Hematopoietic multipotent progenitor cell treated with erythropoietin and hydrocortisone succinate and interleukin-3 and kit ligand, for 4 days (in vitro differentiated cells): ENCODE results near the gene ANAPC4.
"Not testable (repeated sequence)": the region's sequence is repeated elsewhere in the genome, so short reads cannot be mapped to it uniquely, and the experiment has no call there.

Experiments used
- DNase-seq: peaks from one replicate; pipeline ENCODE4 v3.0.0-alpha.2; 2015

Gene ANAPC4

GRCh38 chr4:25376754-25377571, at the start of gene ANAPC4:
TSS of gene ANAPC4 (plus strand) at chr4:25377263. CDS start at chr4:25377428, 165 bp downstream.
- peak; percentile 98 for DNase-seq

- DNase-seq = not testable (repeated sequence)
Observed at GRCh38 chr4:25328463-25328862, 48.6 kb upstream of the ANAPC4 start.

DNA sequence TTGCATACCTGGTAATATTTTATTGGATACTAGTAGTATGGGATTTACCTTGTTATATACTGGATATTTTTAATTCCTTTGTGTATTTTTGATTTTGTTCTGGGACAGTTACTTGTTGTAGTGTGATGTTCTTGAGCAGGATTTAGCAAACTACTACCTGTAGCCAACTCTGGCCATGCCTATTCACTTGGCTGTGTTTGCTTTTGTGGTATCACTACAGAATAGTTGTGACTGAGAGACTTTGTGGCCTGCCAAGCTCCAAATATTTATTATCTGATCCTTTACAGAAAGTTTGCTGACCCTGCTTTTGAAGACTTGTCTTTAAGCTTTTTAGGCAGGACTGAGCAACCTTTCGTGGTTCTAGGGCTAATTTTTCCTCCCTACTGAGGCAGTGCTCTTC, 46.7 kb upstream of the ANAPC4 start:
- DNase-seq = peak; percentile 28

DNA sequence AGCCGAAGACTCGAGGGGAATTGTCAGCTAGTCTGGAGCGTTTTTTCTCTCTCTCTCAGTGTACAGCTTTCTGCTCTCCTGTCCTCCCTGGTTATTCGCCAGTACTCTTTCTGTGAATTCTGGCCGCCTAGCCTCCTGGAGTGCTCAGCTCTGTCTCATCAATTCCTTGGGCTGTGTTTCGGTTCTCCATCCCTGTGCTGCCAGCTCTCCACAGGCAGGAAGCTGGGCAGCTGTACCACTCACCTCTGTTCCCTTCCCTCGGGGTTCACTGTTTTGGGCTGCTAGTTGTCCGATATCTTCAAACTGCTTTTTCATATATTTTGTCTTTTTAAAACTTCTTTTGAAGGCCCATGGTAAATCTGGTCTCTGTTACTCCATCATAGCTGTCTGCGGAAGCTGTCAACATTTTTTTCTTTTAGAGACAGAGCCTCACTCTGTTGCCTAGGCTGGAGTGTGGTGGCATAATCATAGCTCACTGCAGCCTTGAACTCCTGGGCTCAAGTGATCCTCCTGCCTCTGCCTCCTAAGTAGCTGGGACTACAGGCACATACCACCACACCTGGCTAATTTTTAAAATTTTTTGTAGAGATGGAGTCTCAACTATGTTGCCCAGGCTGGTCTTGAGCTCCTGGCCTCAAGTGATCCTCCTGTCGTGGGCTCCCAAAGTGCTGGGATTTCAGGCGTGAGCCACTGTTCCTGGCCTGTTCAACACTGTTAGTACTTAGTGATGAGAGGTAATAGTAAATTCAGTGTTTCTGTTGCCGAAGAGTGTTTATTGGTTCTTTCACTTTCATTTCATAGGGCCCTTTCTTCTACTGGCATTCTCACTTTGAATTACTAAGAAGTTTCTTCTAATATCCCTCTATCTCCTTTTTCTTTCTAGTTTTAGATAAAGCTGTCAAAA, 45.9 kb upstream of the ANAPC4 start:
- DNase-seq = no peak

DNA sequence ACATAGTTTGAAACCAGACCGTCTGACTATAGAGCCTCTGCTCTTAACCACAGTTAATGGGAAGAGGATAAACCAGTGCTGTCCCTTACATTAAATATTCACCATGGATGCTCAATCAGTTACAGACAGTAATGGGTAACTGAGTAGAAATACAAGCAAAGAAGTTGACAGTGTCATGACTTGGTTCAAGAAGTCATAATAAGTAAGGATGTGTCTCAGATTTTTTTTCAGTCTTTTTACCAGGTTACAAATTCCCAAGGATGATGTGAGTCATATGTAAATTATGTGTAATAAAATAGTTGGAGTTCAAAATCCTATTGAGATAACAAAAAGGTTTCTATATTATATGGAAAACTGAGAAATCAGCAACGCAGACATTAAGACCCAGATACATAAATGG, 33.4 kb upstream of the ANAPC4 start:
- DNase-seq = no peak

- no peak for DNase-seq
Observed at GRCh38 chr4:25345744-25346143, 31.3 kb upstream of the ANAPC4 start.

DNA sequence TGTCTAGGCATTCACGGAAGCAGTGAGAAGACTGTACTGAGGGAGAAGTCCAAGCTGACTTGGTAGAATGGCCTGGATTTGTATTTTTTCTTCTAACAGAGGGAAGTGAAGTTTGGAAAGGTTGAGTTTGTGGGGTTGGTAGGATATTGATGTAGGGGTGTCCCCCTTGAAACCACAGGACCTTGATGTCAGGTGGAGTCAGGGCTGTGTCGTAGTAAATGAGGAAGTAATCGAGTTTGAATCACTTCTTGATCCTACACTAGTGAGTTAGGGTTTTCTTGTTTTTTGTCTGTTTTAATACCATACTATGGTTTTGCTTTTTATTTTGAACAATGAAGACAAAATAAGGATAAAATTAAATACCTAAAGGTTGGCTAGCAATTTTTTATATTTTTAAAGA, 30.1 kb upstream of the ANAPC4 start:
- peak; percentile 25 for DNase-seq

DNA sequence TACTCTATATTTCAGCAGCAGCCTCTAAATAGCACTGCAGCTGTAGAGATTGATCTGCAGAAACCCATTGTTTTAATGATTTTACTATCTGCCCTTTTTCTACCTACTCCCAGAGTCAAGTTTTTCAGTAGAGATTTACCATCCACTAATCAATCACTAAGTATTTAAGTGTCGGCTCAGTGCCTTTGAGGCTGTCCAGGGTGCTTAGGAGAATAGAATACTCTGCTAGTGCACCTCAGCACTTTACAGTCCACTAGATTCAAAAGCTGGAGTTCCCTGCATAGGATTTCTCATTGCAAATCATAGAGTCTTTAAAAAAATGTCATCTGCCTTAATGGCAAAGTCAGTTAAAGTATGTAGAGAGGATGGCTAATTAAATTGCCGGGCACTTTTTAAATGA, 29.6 kb upstream of the ANAPC4 start:
- DNase-seq = no peak

DNA sequence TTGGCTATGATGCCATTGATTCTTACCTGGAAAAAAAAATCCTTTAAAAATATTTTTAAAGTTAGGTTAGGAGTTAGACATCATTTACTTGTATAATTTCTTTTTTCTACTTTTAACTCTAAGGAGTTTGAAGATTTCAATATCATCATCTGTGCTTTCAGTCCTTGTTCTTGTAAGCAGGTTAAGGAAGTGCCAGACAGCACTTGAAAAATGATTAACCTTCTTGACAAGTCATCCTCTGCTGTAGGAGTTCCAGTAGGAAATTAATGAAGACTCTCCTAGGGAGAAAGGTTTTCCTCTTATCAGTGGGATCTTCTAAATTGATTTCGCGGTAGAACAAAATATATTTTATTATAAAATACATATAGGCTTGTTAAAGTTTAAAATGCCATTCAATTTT, 29.1 kb upstream of the ANAPC4 start:
- DNase-seq = no peak

GRCh38 chr4:25350561-25350960, 26.5 kb upstream of the ANAPC4 start:
- no peak for DNase-seq

- no peak for DNase-seq
Observed at GRCh38 chr4:25351777-25352416, 25.2 kb upstream of the ANAPC4 start.

DNA sequence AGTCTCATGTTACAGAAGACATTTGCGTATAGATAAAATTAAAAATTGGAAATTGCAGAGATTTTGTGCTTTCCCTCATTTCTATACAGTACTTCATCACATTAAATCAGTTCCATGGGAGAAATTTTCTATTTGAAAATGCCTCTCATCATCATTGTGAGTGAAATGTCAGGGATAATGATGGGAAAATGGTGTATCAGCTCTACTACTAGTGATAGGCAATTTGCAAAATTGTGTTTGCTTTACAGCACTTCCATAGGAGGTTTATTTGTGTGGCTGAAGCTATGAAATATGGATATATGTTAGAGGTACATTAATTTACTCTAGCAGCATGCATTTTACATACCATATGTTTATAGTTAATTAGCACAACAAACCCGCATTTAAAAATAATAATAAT, 21.0 kb upstream of the ANAPC4 start:
- DNase-seq = no peak

DNA sequence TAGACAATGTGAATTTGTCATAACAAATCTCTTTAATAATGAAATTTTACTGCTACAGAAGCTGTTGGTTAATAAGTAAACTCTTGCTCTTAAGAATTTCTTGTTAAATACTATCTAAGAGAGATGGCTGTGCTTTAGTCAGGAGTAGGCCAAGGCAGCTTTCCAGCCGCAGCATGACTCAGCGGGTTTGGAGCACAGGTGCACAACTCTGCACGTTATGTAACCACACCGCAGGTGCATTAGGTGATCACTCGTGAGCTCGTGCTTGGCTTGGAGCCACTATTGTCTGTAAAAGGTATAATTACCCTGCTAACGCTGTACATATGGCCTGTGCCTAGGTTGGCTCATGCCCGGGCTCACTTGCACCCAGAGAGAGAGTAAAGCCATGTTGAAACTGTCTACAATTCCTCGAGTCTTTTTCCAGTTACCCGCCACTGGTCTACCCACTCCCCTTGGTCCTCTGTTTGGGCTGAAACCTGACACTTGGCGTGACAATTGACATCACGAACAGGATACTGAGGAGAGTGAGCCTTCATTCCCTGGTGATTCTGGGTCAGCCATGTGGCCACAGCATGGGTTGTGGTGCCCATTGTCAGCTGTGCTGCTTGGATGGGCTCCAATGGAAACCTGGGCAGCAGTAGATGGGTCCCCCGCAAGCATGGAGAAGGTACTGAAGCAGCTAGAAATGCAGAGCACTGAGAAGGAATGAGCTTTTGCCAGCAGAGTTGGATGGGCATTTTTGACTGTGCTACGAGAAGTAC, 18.4 kb upstream of the ANAPC4 start:
- DNase-seq = no peak

DNA sequence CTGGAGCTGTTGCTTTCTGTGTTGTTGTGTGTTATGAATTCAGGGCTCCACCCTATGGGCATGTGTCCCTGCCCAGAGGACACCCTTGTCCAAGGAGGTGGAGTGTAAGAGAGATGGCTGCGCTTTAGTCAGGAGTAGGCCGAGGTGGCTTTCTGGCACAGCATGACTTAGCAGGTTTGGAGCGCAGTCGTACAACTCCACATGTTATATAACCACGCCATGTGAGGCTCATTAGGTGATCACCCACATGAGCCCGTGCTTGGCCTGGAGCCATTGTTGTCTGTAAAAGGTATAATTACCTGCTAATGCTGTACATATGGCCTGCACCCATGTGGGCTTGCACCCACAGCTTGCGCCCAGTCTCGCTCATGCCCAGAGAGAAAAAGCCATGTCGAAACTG, 15.8 kb upstream of the ANAPC4 start:
- no peak for DNase-seq

DNA sequence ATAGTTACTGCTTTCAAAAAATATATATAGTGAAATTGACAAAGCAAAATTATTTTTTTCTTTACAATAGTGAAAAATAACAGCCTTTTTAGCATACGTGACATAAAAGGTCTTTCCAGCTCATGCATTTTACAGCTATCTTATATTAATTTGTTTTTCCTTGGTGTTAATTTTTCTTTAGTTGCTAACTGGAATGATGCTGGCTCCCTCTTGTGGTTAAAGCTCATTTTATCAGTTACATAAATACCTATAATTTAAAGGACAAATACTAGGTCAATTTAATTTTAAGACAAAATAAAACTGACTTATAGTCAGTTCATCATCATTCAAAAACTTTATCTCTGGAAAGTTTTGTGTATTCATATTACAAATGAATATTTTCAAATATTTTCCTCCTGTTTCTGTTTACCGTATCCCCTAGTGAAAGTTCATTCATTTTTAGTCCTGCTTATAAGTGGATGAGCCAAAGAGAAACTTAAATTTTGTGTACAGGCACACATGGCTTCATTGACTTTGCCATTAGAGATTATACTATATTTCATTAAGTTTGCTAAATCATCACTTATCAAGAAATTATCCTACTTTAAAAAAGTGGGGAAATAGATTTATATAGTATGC, 9.9 kb upstream of the ANAPC4 start:
- DNase-seq = peak; percentile 80

- no peak for DNase-seq
Observed at GRCh38 chr4:25367877-25368276, 9.2 kb upstream of the ANAPC4 start.

DNA sequence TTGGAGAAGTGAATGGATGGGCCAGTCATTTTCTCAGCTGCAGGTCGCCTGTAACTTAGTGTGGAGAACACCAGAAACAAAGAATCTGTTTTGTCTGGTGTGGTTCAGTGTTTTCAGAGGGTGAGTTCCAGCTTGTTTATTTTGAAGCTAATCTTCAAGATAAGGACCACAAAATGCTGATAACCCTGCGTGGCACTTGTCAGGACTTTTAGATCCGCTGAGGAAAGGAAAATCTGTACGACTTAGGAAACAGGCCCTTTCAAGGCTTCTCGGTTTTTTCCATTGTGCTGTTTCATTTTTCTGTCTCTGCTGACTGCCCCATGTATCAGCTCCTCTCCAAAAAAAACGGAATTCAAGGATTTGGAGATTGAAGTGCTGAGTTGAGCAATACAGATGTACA, 8.7 kb upstream of the ANAPC4 start:
- DNase-seq = no peak

DNA sequence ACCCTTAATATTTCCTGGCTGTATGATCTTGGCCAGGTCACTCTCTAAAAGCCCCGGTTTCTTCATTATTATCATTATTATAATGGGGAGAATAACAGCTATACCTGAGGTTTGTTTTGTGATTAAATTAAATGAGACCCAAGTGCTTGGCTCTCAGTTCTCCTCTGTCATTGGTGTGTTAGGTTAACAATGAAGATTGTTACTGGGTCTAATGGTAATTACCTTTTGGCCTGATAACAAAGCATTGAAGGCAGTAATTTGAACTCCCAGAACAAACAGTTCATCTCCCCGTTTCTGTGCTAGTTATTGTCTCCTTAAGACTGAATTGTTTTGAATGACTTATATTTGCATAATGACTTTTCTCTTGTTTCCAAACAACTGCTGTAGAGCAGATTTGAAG, 6.8 kb upstream of the ANAPC4 start:
- DNase-seq = no peak

DNA sequence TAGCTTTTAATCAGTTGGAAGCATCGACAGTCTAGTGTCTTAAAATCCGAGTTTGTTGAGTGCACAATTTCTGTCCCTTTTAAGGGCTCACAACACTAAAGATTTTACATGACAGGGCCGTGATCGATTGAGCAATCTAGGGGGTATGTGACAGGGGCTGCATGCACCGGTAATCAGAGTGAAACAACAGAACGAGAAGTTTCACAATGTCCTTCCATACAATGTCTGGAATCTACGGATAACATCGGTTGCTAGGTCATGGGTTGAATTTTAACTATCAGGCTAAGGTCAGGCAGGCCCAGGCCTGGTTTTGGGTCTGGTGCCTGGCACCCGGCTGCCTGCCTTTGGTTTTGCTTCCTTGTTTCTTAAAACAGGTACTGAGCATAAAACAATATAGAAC, 4.5 kb upstream of the ANAPC4 start:
- DNase-seq = not testable (repeated sequence)

DNA sequence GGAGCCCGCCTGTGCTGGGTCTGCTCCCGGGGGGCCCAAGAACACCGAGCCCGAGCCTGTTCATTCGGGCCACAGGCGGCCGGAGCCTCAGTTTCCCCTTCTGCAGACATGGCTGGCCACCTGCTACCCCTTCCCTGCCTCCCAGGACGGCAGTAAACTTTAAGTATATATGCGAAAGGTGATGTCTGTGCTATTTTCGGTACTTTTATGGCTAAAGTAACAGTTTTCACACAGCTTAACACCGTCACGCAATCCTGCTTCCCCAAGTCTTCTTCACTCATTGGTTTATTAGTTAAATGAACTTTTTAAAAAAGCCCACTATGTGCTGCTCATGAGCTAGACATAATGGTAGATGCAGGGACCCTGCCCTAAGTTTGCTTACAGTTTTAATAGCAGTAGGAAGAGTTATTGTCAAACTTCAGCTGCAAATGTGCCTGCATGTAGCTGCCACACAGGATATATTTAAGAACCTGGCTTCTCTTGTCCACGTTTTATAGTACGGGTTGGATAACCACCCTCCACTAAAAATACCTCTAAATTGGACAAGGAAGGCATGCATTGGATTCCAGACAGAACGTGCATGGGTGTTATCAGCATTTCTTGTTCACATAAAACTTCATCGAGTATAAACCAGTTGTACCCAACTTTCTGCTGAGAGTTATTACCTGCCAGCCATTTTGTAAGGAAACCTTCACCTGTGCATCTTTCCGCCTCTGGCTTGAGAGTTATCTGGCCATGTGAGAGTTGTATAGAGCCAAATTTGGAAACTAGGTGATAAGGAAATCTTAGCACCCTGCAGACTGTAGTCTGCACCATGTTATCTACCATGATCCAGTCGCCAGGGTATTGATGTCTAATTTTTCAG, 741 bp downstream of the ANAPC4 start:
- DNase-seq = peak; percentile 54

- no peak for DNase-seq
Observed at GRCh38 chr4:25378437-25378743, 1.3 kb downstream of the ANAPC4 start.
